Measurements from ENCODE around the gene AFF4. TPM values are rescaled to one million over a fixed set of nuclear protein-coding genes. Genes with fewer than 3 reads are reported as not detected.
"Not testable (repeated sequence)": the region's sequence is repeated elsewhere in the genome, so short reads cannot be mapped to it uniquely, and the experiment has no call there.

The AFF4 gene
- total RNA-seq, 1 experiment from 2014 or later = 85.3 TPM

GRCh38 chr5:132987531-132988408 is 24.3 kb upstream of the AFF4 start:
- no peaks in the 10 kb centered on the region for H3K9me3 ChIP-seq (ENCODE audit: low read depth, low read length, poor library complexity, severe bottlenecking)
- H3K27ac ChIP-seq (ENCODE audit: low read depth, low read length, poor library complexity, severe bottlenecking) = no peak overlapping the region
- no peaks in the 10 kb centered on the region for H3K27me3 ChIP-seq (replicated peaks; ENCODE audit: insufficient read depth, low read depth, low read length, poor library complexity)
- POLR2A ChIA-PET (ENCODE audit: low non-redundant PET) = no interaction called here
- no peak overlapping the region for H3K4me3 ChIP-seq (ENCODE audit: low read depth, low read length, poor library complexity, severe bottlenecking)
- no TSS peak for BruUV-seq (replicated peaks)
- intact Hi-C loops (cut with micrococcal nuclease; ENCODE audit: unreplicated experiment) = no loop called here
- no peaks in the 10 kb centered on the region for H3K4me1 ChIP-seq (ENCODE audit: insufficient read depth, low read length, poor library complexity, severe bottlenecking)
- no peak for DNase-seq (ENCODE audit: low spot score)
- no peaks in the 10 kb centered on the region for H3K36me3 ChIP-seq (ENCODE audit: insufficient read depth, low read length, poor library complexity, severe bottlenecking)
- CTCF ChIA-PET = no interaction called here
- TF ChIP-seq EZH2 (IDR thresholded peaks at IDR 0.05; ENCODE audit: borderline replicate concordance, low read depth, low read length, poor library complexity, severe bottlenecking) = no peak
- TF ChIP-seq CTCF (conservative IDR thresholded peaks at IDR 0.05; ENCODE audit: low read depth, low read length) = no peak

GRCh38 chr5:132982971-132983370 is 19.5 kb upstream of the AFF4 start:
- H3K27ac ChIP-seq (ENCODE audit: low read depth, low read length, poor library complexity, severe bottlenecking); H3K4me1 ChIP-seq (ENCODE audit: insufficient read depth, low read length, poor library complexity, severe bottlenecking); H3K9me3 ChIP-seq (ENCODE audit: low read depth, low read length, poor library complexity, severe bottlenecking); DNase-seq (ENCODE audit: low spot score); H3K36me3 ChIP-seq (ENCODE audit: insufficient read depth, low read length, poor library complexity, severe bottlenecking); POLR2A ChIA-PET (ENCODE audit: low non-redundant PET); intact Hi-C loops (cut with micrococcal nuclease; ENCODE audit: unreplicated experiment); H3K4me3 ChIP-seq (ENCODE audit: low read depth, low read length, poor library complexity, severe bottlenecking); CTCF ChIA-PET; H3K27me3 ChIP-seq (replicated peaks; ENCODE audit: insufficient read depth, low read depth, low read length, poor library complexity); BruUV-seq (replicated peaks): not testable (repeated sequence)

GRCh38 chr5:132981288-132981687 is 17.9 kb upstream of the AFF4 start:
- H3K9me3 ChIP-seq (ENCODE audit: low read depth, low read length, poor library complexity, severe bottlenecking) = no peaks in the 10 kb centered on the region
- no peak overlapping the region for H3K4me3 ChIP-seq (ENCODE audit: low read depth, low read length, poor library complexity, severe bottlenecking)
- ChIA-PET POLR2A (ENCODE audit: low non-redundant PET) (no interaction called here), CTCF (no interaction called here)
- H3K36me3 ChIP-seq (ENCODE audit: insufficient read depth, low read length, poor library complexity, severe bottlenecking) = no peaks in the 10 kb centered on the region
- intact Hi-C loops (cut with micrococcal nuclease; ENCODE audit: unreplicated experiment) = no loop called here
- no TSS peak for BruUV-seq (replicated peaks)
- TF ChIP-seq CTCF (conservative IDR thresholded peaks at IDR 0.05; ENCODE audit: low read depth, low read length) = no peak
- H3K27me3 ChIP-seq (replicated peaks; ENCODE audit: insufficient read depth, low read depth, low read length, poor library complexity) = no peaks in the 10 kb centered on the region
- no peak for DNase-seq (ENCODE audit: low spot score)
- no peak overlapping the region for H3K27ac ChIP-seq (ENCODE audit: low read depth, low read length, poor library complexity, severe bottlenecking)
- no peaks in the 10 kb centered on the region for H3K4me1 ChIP-seq (ENCODE audit: insufficient read depth, low read length, poor library complexity, severe bottlenecking)

- TF ChIP-seq EZH2 (IDR thresholded peaks at IDR 0.05; ENCODE audit: borderline replicate concordance, low read depth, low read length, poor library complexity, severe bottlenecking) (no peak), CTCF (conservative IDR thresholded peaks at IDR 0.05; ENCODE audit: low read depth, low read length) (no peak)
- no peak overlapping the region for H3K4me3 ChIP-seq (ENCODE audit: low read depth, low read length, poor library complexity, severe bottlenecking)
- intact Hi-C loops (cut with micrococcal nuclease; ENCODE audit: unreplicated experiment) = no loop called here
- H3K9me3 ChIP-seq (ENCODE audit: low read depth, low read length, poor library complexity, severe bottlenecking) = no peaks in the 10 kb centered on the region
- ChIA-PET CTCF (no interaction called here), POLR2A (ENCODE audit: low non-redundant PET) (no interaction called here)
- no TSS peak for BruUV-seq (replicated peaks)
- DNase-seq (ENCODE audit: low spot score) = no peak
- no peaks in the 10 kb centered on the region for H3K4me1 ChIP-seq (ENCODE audit: insufficient read depth, low read length, poor library complexity, severe bottlenecking)
- no peaks in the 10 kb centered on the region for H3K36me3 ChIP-seq (ENCODE audit: insufficient read depth, low read length, poor library complexity, severe bottlenecking)
- no peaks in the 10 kb centered on the region for H3K27me3 ChIP-seq (replicated peaks; ENCODE audit: insufficient read depth, low read depth, low read length, poor library complexity)
- H3K27ac ChIP-seq (ENCODE audit: low read depth, low read length, poor library complexity, severe bottlenecking) = no peak overlapping the region
Measured at GRCh38 chr5:132979976-132980375, 16.5 kb upstream of the AFF4 start.

All from A673 (cell line).